HepG2 (cell line): ENCODE data around the gene SEM1. TPM values are rescaled to one million over a fixed set of nuclear protein-coding genes. Genes with fewer than 3 reads are reported as not detected.

ENCODE experiments used
- ATAC-seq: fragments of 200-7000 bp; cut with Tn5 transposase; 3 replicates; pipeline ENCODE4 v1.9.1; 2020; ENCODE audit warnings: mild to moderate bottlenecking, moderate library complexity
- BruUV-seq: library from RNA; stranded (reverse); fragments of 400-500 nt; replicated peaks from 2 replicates; lab custom pipeline; 2021; lab: Mats Ljungman, UMichigan
- CTCF ChIA-PET: fragments of 300-600 bp; formaldehyde crosslinking; extraction: SDS; loops from one replicate; lab custom pipeline; 2021; ENCODE audit warnings: low total read pairs, inconsistent platforms, low intra/inter-chr PET ratio; lab: Yijun Ruan, JAX
- POLR2A ChIA-PET: fragments of 350-600 bp; sonication (Branson Sonifier 250); formaldehyde crosslinking; loops from one replicate; lab custom pipeline; 2020; ENCODE audit warnings: antibody characterized with exemption, inconsistent platforms; lab: Yijun Ruan, JAX
- DNase-seq: peaks from one replicate; pipeline ENCODE4 v3.0.0-alpha.2; 2015; ENCODE audit warnings: low spot score
- FAIRE-seq: peaks from 3 replicates; lab custom pipeline; 2011; peaks lifted over from hg19 to GRCh38; lab: Jason Lieb, UNC
- H2AFZ ChIP-seq: one replicate; pipeline ENCODE4 v1.6.1; 2011; ENCODE audit warnings: low read length, inconsistent platforms
- H3K27ac ChIP-seq: fragments of 300-600 bp; 3 replicates; pipeline ENCODE4 v1.8.0; 2011; ENCODE audit warnings: mixed run types, mild to moderate bottlenecking, mixed read lengths, low read length, inconsistent platforms; ENCODE audit not compliant: insufficient read depth; ENCODE audit errors: extremely low read length
- H3K27me3 ChIP-seq, 2 experiments: fragments of 200-600 bp in 1 of 2; 2 replicates in 1 of 2; 3 replicates in 1 of 2; pipeline versions ENCODE4 v1.6.0 to v1.8.0; 2011; ENCODE audit warnings: low read length in 2 of 2, mild to moderate bottlenecking in 2 of 2, moderate library complexity in 2 of 2, inconsistent platforms in 1 of 2; ENCODE audit not compliant: insufficient read depth in 2 of 2, control insufficient read depth in 1 of 2
- H3K36me3 ChIP-seq, 2 experiments: fragments of 200-600 bp in 1 of 2; replicated peaks in 1 of 2; 2 replicates in 1 of 2; 3 replicates in 1 of 2; pipeline versions ENCODE4 v1.5.1 to v1.8.0; 2011; ENCODE audit warnings: low read length in 2 of 2, inconsistent platforms in 1 of 2; ENCODE audit not compliant: insufficient read depth in 2 of 2, control insufficient read depth in 1 of 2
- H3K4me1 ChIP-seq: 2 replicates; pipeline ENCODE4 v1.5.1; 2012; ENCODE audit warnings: low read length, inconsistent platforms; ENCODE audit not compliant: insufficient read depth
- H3K4me2 ChIP-seq: 2 replicates; pipeline ENCODE4 v1.6.0; 2011; ENCODE audit warnings: low read depth, low read length, inconsistent platforms
- H3K4me3 ChIP-seq, 3 experiments: fragments of 200-600 bp in 1 of 3; sonication (generic), shearing (Covaris generic) in 1 of 3; replicated peaks in 1 of 3; 2 replicates each; pipeline ENCODE4 v1.5.1; 2011 to 2016; ENCODE audit warnings: low read length in 3 of 3, inconsistent platforms in 2 of 3, low read depth in 2 of 3, mild to moderate bottlenecking in 2 of 3, control low read depth in 1 of 3, mixed read lengths in 1 of 3; ENCODE audit not compliant: insufficient read depth in 1 of 3
- H3K79me2 ChIP-seq: one replicate; pipeline ENCODE4 v1.6.1; 2011; ENCODE audit warnings: low read length, inconsistent platforms; ENCODE audit not compliant: insufficient read depth
- H3K9ac ChIP-seq: 2 replicates; pipeline ENCODE4 v1.6.0; 2011; ENCODE audit warnings: mild to moderate bottlenecking, low read depth, low read length, inconsistent platforms; ENCODE audit not compliant: insufficient read depth
- H3K9me3 ChIP-seq: 2 replicates; pipeline ENCODE4 v1.5.1; 2012; ENCODE audit warnings: mild to moderate bottlenecking, low read length
- H4K20me1 ChIP-seq: 2 replicates; pipeline ENCODE4 v1.6.0; 2011; ENCODE audit warnings: inconsistent platforms, mild to moderate bottlenecking, low read length, moderate library complexity; ENCODE audit not compliant: insufficient read depth
- ATF1 ChIP-seq: IDR thresholded peaks from 2 replicates; pipeline ENCODE4 v1.6.1; 2016; ENCODE audit warnings: mild to moderate bottlenecking, control low read depth
- FOXO1 ChIP-seq: sonication (generic); formaldehyde crosslinking; IDR thresholded peaks from 2 replicates; pipeline ENCODE4 v1.4.0; 2020; ENCODE audit warnings: missing genetic modification reagents
- HDAC2 ChIP-seq: sonication (generic); formaldehyde crosslinking; IDR thresholded peaks from 2 replicates; pipeline ENCODE4 v1.4.0; 2020; ENCODE audit warnings: missing genetic modification reagents
- PAX8 ChIP-seq: sonication (generic); formaldehyde crosslinking; IDR thresholded peaks from 2 replicates; pipeline ENCODE4 v1.8.0; 2022; ENCODE audit warnings: mild to moderate bottlenecking, missing genetic modification reagents, borderline replicate concordance
- POLR2G ChIP-seq: fragments of 200-400 bp; formaldehyde crosslinking; IDR thresholded peaks from 2 replicates; pipeline ENCODE4 v1.6.1; 2018; ENCODE audit warnings: mild to moderate bottlenecking, low read depth, low read length, moderate library complexity
- TGIF2 ChIP-seq: IDR thresholded peaks from 2 replicates; pipeline ENCODE4 v1.6.1; 2016; ENCODE audit warnings: control low read depth, missing compliant biosample characterization
- ZMAT3 ChIP-seq: sonication (generic); formaldehyde crosslinking; conservative IDR thresholded peaks from 2 replicates; pipeline ENCODE4 v1.7.0; 2021; ENCODE audit warnings: missing genetic modification reagents
- ZNF33B ChIP-seq: sonication (generic); formaldehyde crosslinking; IDR thresholded peaks from 2 replicates; pipeline ENCODE4 v1.5.1; 2020; ENCODE audit warnings: mild to moderate bottlenecking, missing genetic modification reagents
- ZNF569 ChIP-seq: sonication (generic); formaldehyde crosslinking; IDR thresholded peaks from 2 replicates; pipeline ENCODE4 v1.5.0; 2020; ENCODE audit warnings: mild to moderate bottlenecking, missing genetic modification reagents, moderate library complexity, borderline replicate concordance
- ZNF577 ChIP-seq: sonication (generic); formaldehyde crosslinking; IDR thresholded peaks from 2 replicates; pipeline ENCODE4 v1.4.0; 2020; ENCODE audit warnings: mild to moderate bottlenecking, low read depth, missing genetic modification reagents, borderline replicate concordance
- WGBS: methylation state at CpG from one replicate; pipeline ENCODE4 v1.1.6; 2017; ENCODE audit warnings: low lambda C conversion rate; 5-methylcytosine and 5-hydroxymethylcytosine counted together
- in situ Hi-C: cut with HindIII; loops from 2 replicates; pipeline ENCODE4 v1.10.0; 2017; ENCODE audit warnings: low pct_unique_long_range_greater_than_20kb; ENCODE audit not compliant: extremely low pct_ligation_motif_present
- intact Hi-C: fragments of 100-400 bp; cut with micrococcal nuclease; formaldehyde crosslinking; loops from one replicate; pipeline ENCODE4 v1.10.0; 2022; ENCODE audit not compliant: unreplicated experiment
- polyA plus RNA-seq, 8 experiments: library from polyadenylated mRNA; depleted of rRNA in 3 of 8; stranded (reverse) in 7 of 8; unstranded in 1 of 8; fragments of >200 nt; fragmentation: Illumina TruSeq in 4 of 8; extraction: Trizol in 4 of 8; gene quantifications; 2 replicates each; pipeline versions ENCODE4 v1.2.1 to v1.2.3, GENCODE V29; 2011 to 2016; ENCODE audit warnings: low read depth in 4 of 8, missing spikeins in 1 of 8, mixed read lengths in 1 of 8; ENCODE audit not compliant: insufficient read depth in 1 of 8
- total RNA-seq, 5 experiments: library from RNA; depleted of rRNA; stranded (reverse); fragments of >200 nt; fragmentation: Illumina TruSeq; extraction: Trizol; gene quantifications; 2 replicates each; pipeline ENCODE4 v1.2.3, GENCODE V29; 2016; ENCODE audit warnings: low read depth in 1 of 5
- TF ChIP-seq, protein P1 (sequence below): sonication (generic); formaldehyde crosslinking; conservative IDR thresholded peaks from 2 replicates; pipeline ENCODE4 v1.4.0; 2020; ENCODE audit warnings: missing genetic modification reagents
- TF ChIP-seq, protein P2 (sequence below): IDR thresholded peaks from 2 replicates; pipeline ENCODE4 v1.6.1; 2016; ENCODE audit warnings: low read depth, missing genetic modification reagents, missing compliant biosample characterization

Gene SEM1
- total and polyA plus RNA-seq, 2 of the 13 experiments (the other 11 are each of a cell fraction or from before 2014, with no cell fraction given) = 40.7 to 174 TPM

- TF ChIP-seq PAX8 (no peak), HDAC2 (CRISPR knock-in tag) (no peak)
Measured at GRCh38 chr7:96700516-96700915, 9.1 kb downstream of the SEM1 start (continued).

DNA sequence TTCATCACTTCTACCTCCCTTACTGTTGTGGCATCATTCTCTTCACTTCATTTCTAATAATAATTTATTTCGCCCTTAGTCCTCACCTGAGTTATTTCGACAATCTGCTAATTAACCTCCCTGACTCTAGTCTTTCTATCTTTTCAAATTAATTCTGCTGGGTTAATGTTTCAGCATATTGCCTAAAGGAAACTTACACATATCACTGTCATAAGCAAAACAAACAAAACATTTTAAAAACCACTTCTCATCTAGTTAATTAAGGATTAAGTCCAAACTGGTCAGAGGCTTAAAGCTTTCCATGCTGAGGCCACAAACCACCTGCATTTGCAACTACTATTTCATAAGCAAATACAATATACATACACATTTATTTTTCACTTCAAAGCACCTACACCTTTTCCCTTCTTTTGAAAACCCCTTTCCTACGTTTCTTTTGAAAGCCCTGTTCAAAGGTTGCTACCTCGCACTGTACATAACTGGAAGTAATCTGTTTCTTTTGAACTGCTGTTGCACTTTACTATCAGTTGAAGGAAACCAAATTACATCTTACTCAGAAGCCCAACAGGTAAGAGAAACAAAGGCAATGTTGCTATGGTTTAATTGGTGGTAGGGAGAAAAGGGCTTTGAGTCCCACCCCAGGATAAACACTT is 10.3 kb downstream of the SEM1 start:
- Histone ChIP-seq H3K4me2 (peak overlapping the region; percentile 40), H3K27me3 (no peaks in the 10 kb centered on the region), H3K79me2 (peaks cover 99% of the 10 kb centered on the region), H3K4me3 (no peak overlapping the region), H3K27ac (peak overlapping the region; percentile 62), H3K9me3 (no peaks in the 10 kb centered on the region), H4K20me1 (peaks cover 5% of the 10 kb centered on the region; the same call in 1 of the 2 replicates), H3K36me3 (peaks cover 0 to 1% of the 10 kb centered on the region in 2 experiments; a peak in 1 of 5 replicates), H3K9ac (peak overlapping the region; percentile 6; the same call in 1 of the 2 replicates), H3K4me1 (peaks cover 65% of the 10 kb centered on the region), H2AFZ (no peak overlapping the region)
- ATAC-seq = peak; percentile 74
- ChIA-PET POLR2A (no interaction called here), CTCF (interaction anchor here (0.6 kb wide), 1 partner anchor 1660 kb away, joined by 3 read pairs; no protein-coding TSS in a partner anchor)
- no TSS peak for BruUV-seq
- in situ Hi-C loops = no loop called here
- WGBS = 48% methylated on average over 4 of the region's 4 CpGs
- intact Hi-C loops = no loop called here
- peak; percentile 60 for DNase-seq
- FAIRE-seq = no peak
- TF ChIP-seq POLR2G (no peak), TGIF2 (no peak), ZNF33B (CRISPR knock-in tag) (no peak), ZNF569 (CRISPR knock-in tag) (no peak), ZMAT3 (CRISPR knock-in tag) (no peak), ZNF577 (CRISPR knock-in tag) (no peak), ATF1 (CRISPR knock-in tag) (no peak), FOXO1 (peak; percentile 26; the same call in 1 of the 2 replicates)
- TF ChIP-seq, protein P1, sequence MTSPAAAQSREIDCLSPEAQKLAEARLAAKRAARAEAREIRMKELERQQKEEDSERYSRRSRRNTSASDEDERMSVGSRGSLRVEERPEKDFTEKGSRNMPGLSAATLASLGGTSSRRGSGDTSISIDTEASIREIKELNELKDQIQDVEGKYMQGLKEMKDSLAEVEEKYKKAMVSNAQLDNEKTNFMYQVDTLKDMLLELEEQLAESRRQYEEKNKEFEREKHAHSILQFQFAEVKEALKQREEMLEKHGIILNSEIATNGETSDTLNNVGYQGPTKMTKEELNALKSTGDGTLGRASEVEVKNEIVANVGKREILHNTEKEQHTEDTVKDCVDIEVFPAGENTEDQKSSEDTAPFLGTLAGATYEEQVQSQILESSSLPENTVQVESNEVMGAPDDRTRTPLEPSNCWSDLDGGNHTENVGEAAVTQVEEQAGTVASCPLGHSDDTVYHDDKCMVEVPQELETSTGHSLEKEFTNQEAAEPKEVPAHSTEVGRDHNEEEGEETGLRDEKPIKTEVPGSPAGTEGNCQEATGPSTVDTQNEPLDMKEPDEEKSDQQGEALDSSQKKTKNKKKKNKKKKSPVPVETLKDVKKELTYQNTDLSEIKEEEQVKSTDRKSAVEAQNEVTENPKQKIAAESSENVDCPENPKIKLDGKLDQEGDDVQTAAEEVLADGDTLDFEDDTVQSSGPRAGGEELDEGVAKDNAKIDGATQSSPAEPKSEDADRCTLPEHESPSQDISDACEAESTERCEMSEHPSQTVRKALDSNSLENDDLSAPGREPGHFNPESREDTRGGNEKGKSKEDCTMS = no peak
- TF ChIP-seq, protein P2, sequence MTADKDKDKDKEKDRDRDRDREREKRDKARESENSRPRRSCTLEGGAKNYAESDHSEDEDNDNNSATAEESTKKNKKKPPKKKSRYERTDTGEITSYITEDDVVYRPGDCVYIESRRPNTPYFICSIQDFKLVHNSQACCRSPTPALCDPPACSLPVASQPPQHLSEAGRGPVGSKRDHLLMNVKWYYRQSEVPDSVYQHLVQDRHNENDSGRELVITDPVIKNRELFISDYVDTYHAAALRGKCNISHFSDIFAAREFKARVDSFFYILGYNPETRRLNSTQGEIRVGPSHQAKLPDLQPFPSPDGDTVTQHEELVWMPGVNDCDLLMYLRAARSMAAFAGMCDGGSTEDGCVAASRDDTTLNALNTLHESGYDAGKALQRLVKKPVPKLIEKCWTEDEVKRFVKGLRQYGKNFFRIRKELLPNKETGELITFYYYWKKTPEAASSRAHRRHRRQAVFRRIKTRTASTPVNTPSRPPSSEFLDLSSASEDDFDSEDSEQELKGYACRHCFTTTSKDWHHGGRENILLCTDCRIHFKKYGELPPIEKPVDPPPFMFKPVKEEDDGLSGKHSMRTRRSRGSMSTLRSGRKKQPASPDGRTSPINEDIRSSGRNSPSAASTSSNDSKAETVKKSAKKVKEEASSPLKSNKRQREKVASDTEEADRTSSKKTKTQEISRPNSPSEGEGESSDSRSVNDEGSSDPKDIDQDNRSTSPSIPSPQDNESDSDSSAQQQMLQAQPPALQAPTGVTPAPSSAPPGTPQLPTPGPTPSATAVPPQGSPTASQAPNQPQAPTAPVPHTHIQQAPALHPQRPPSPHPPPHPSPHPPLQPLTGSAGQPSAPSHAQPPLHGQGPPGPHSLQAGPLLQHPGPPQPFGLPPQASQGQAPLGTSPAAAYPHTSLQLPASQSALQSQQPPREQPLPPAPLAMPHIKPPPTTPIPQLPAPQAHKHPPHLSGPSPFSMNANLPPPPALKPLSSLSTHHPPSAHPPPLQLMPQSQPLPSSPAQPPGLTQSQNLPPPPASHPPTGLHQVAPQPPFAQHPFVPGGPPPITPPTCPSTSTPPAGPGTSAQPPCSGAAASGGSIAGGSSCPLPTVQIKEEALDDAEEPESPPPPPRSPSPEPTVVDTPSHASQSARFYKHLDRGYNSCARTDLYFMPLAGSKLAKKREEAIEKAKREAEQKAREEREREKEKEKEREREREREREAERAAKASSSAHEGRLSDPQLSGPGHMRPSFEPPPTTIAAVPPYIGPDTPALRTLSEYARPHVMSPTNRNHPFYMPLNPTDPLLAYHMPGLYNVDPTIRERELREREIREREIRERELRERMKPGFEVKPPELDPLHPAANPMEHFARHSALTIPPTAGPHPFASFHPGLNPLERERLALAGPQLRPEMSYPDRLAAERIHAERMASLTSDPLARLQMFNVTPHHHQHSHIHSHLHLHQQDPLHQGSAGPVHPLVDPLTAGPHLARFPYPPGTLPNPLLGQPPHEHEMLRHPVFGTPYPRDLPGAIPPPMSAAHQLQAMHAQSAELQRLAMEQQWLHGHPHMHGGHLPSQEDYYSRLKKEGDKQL (CRISPR knock-in tag) = 0 out of 2 replicates have a peak, but pooled peaks have one; percentile 39
